ENCODE results near the gene DST. TPM values are rescaled to one million over a fixed set of nuclear protein-coding genes. Genes with fewer than 3 reads are reported as not detected.

Gene DST
- total RNA-seq, 2 donors from 2014 or later = 7.2 to 10.9 TPM

DNA sequence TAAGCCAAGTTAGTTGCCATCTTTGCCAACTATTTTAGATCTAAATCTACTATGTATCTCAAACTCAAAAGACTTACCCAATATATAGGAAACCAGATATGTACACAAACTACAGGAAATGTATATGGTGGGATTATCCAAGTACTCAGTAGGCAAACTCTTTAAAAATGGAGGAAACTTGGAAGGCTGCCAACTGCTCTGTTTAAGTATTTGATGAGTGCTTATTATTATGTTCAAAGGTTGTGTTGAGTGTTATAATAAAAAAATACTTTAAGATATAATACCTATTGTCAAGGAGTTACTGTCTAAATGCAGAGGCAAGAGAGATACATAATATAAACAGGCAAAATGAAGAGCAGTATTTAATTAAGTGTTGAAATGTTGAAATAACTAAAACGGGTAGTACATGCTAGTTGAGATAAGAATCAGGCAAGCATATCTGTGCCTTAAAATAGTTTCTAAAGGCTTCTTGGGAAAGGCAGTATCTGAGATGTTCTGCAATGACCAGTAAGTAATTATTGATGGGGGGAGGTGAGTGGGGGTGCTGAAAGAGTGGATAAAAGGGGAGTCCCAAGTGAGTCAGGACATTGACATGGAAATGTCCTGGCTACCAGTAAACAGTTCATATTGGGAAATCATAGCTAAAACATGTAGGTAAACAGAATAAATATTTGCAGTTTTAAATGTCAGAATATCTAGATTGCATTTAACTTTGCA lies 6.5 kb upstream of the DST start:
- Mint-ChIP-seq H3K9me3 (no peaks in the 10 kb centered on the region), H3K27ac (no peak overlapping the region), H3K36me3 (no peaks in the 10 kb centered on the region)
- DNase-seq (ENCODE audit: low spot score in 2 of 2) (no peak), ATAC-seq (no peak)

DNA sequence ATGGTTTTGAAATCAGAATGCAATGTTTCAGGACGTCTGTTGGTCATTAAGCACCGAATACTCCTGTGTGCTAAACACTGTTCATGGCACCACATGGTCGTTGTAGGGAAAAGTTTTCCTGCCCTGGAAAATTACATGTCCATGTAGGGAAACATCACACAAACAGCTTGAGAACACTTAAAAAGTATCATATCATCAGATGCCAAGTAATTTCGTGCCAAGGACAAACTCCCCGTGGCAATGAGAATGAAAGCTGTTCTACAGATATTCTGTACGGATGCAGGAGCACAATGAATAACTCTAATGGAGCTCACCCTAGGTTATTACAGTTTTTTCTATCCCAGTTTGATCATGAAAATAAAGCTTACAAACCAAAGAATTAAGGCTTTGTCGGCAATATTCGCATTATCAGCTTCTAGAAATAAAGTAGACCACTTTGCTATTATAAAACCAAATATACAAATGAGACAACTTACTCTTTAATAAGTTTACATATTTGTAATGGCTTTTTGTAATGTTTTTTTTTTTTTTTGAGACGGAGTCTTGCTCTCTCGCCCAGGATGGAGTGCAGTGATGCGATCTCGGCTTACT lies 4.6 kb upstream of the DST start:
- Mint-ChIP-seq H3K9me3 (no peaks in the 10 kb centered on the region), H3K27ac (no peak overlapping the region), H3K36me3 (no peaks in the 10 kb centered on the region)
- no peak for ATAC-seq
- DNase-seq (ENCODE audit: low spot score in 2 of 2) = no peak

DNA sequence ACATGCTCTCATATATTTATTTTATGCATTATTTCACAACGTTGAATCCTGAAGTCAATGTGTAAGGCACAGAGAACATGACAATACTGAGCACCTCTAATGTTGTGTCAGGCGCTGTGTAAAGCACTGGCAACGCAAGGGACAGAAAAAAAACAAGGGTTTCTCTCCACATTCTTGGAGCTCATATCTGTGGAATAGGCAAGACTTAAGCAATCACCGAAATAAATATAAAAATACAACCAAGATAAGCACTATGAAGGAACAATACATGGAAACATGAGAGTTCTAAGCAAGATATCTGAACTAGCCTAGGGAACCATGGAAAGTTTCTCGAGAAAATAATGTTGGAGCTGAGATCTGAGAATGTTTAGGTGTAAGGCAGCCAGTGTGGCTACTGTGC lies 1.7 kb upstream of the DST start:
- DNase-seq (ENCODE audit: low spot score in 2 of 2) (no peak), ATAC-seq (no peak)
- Mint-ChIP-seq H3K36me3 (no peaks in the 10 kb centered on the region), H3K27ac (no peak overlapping the region), H3K9me3 (no peaks in the 10 kb centered on the region)

DNA sequence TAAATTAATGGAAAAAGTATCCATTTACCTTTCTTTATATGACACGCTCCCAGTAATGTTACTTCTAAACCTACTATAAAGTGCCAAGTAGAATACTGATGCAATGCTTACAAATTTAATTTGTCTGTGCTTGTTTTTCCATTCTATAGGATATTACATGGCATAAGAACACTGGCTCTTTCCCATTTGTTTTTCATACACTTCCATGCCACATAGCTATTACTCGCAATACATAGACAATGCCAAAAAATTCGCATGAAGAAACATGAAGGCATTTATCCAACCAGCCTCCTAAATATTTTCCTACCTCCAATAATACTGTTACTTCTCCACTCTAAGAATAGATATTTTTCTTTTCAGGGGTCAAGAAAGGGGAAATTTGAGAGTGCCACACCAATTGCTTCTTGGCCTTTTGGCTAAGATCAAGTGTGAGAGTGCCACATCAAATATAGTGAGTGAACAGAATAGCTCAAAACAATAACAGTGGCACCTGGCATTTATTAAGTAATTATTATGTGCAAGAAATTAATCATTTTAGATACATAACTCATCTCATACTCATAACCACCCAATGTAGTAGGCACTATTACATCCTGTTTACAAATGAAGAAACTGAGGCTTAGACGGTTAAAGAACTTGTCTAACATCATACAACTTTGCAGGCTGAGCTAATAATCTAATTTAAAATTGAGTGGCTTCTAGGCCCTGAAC lies 845 bp upstream of the DST start:
- Mint-ChIP-seq H3K36me3 (no peaks in the 10 kb centered on the region), H3K27ac (no peak overlapping the region), H3K9me3 (no peaks in the 10 kb centered on the region)
- DNase-seq (ENCODE audit: low spot score in 2 of 2) (no peak), ATAC-seq (no peak)

DNA sequence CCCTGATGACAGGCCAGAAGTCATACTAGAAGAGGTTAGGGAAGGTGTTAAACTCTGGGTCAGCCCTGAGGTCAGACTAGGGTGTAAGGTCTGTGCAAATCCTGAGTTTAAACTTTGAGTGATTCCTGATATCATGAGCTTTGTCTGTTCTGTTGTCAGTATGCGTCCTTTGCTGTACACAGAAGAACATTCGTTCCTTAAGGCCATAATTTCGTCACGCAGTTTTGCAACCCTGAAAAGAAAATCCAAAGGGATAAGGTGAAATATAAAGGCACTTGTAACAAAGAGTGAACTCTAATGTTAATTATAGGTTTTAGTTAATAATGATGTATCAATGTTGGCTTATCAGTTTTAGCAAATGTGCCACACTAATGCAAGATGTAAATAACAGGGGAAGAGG lies 2.3 kb downstream of the DST start:
- Mint-ChIP-seq H3K36me3 (no peaks in the 10 kb centered on the region), H3K9me3 (no peaks in the 10 kb centered on the region)

DNA sequence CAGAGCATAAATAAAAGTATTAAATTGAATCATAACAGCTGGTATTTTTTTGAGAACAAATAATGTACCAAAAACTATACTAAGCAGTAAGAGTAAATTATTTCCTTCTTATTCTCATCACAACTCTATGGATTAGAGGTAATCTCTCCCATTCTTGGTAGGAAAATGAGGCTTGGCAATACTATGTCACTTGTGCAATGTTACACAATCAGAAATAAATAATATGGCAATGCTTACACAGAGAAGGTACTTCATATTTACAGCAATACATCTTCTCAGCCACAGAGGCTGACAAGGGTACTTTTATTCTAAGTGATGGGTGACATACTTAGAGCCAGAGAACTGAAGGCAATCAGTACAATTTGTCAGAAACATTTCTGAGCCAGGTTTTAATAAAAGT lies 3.9 kb downstream of the DST start:
- no peaks in the 10 kb centered on the region for H3K9me3 Mint-ChIP-seq
- ATAC-seq (no peak), DNase-seq (ENCODE audit: low spot score in 2 of 2) (no peak)
- no peak overlapping the region for H3K27ac Mint-ChIP-seq
- H3K36me3 Mint-ChIP-seq = no peaks in the 10 kb centered on the region

More for the DNA sequence above, 2.3 kb downstream of the DST start:
- DNase-seq (ENCODE audit: low spot score in 2 of 2) = no peak
- no peak for ATAC-seq
- no peak overlapping the region for H3K27ac Mint-ChIP-seq

DNA sequence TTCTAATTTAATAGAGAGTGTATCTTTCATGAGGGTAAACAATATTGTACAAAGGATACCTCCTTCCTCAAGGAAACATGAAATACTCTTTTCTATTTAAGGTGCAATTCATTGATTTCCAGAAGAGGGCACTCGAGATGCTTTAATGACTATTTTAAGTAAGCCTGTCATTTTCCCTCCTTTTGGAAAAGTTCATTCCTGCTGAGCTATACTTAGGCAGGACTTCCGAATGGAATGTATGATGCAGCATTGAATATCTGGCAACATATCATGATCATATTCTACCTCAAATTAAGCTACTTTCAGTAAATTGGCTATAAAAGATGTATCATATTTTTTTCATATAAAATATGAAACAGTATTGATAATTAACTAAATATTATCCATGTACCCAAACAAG lies 5.0 kb downstream of the DST start:
- DNase-seq (ENCODE audit: low spot score in 2 of 2) (no peak), ATAC-seq (no peak)
- Mint-ChIP-seq H3K27ac (no peak overlapping the region), H3K36me3 (no peaks in the 10 kb centered on the region), H3K9me3 (no peaks in the 10 kb centered on the region)

DNA sequence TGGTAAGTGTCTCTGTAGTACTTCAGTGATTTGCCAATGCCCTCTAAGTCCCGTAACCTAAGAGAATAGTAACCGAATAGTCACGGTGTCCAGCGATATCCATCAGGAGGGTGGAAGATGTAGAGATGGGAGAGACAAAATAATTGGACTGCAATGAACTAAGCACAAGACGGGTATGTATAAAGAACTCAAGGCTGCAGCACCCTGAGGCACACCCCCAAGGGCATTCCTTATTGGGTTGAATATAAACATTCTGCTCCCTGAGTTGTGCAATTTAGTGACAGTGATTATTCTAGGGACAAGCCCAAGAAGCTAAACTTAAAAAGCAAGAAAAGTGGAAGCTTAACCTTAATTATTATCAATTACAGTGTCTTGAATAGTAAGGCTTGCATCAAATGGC lies 14.6 kb downstream of the DST start:
- Mint-ChIP-seq H3K9me3 (no peaks in the 10 kb centered on the region), H3K36me3 (no peaks in the 10 kb centered on the region), H3K27ac (no peak overlapping the region)
- DNase-seq (ENCODE audit: low spot score in 2 of 2) (no peak), ATAC-seq (no peak)

DNA sequence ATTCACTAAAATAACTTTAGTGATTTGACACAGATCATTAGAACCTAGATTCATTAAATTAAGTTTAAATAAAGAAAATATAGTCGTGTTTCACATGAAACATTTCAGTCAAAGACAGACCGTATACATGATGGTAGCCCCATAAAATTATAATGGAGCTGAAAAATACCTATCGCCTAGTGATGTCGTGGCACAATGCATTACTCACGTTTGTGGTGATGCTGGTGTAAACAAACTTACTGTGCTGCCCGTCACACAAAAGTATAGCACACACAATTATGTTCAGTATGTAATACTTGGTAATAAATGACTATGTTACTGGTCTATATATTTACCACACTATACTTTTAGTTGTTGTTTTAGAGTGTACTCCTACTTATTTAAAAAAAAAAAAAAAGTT lies 17.3 kb downstream of the DST start:
- H3K36me3 Mint-ChIP-seq = no peaks in the 10 kb centered on the region
- no peak for DNase-seq (ENCODE audit: low spot score in 2 of 2)
- no peak overlapping the region for H3K27ac Mint-ChIP-seq
- no peak for ATAC-seq
- no peaks in the 10 kb centered on the region for H3K9me3 Mint-ChIP-seq

DNA sequence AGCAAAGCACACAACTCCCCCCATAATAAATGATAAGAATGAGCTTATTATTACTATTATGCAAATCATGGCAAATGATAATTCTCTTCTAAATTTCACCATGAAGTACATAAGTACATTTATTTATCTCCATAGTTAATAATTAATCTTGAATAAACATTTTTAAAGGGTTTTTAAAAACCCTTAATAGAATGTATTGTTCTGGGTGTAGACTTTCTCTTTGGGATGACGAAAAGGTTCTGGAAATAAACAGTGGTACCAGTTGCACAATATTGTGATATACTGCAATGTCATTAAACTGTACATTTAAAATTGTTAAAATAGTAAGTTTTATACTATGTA lies 18.0 kb downstream of the DST start:
- no peak for ATAC-seq
- no peak for DNase-seq (ENCODE audit: low spot score in 2 of 2)
- Mint-ChIP-seq H3K27ac (no peak overlapping the region), H3K9me3 (no peaks in the 10 kb centered on the region), H3K36me3 (no peaks in the 10 kb centered on the region)

DNA sequence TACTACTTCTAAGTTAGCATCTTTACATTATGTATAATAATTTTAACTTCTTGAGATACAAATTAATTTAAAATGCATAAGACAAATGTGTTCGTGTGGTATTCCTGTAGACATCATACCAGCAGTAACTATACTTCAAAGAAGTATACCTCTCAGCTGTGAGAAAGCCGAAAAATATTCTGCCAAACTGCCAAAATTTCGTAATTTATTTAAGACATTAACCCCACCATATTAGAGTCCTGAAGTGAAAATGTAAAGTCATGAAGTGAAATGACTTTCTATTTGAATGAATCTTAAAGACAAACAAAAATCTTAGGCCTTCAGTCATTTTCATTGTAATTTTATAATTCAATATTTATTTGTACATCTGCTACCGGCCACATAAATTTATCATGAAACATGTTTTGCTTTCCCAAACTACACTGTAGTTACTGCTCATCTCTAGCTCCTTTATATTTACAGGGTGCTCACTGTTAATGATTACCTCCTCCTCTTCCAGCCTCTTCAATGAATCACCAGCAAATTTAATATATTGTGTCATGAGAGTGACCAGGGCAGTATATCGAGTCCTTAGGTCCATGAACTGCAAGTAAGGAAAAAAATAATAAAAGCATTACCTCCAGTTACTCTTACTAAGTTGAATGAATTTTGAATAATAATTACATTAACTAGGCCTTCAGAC lies 18.5 kb downstream of the DST start:
- Mint-ChIP-seq H3K27ac (no peak overlapping the region), H3K36me3 (no peaks in the 10 kb centered on the region), H3K9me3 (no peaks in the 10 kb centered on the region)
- DNase-seq (ENCODE audit: low spot score in 2 of 2) = no peak
- no peak for ATAC-seq

DNA sequence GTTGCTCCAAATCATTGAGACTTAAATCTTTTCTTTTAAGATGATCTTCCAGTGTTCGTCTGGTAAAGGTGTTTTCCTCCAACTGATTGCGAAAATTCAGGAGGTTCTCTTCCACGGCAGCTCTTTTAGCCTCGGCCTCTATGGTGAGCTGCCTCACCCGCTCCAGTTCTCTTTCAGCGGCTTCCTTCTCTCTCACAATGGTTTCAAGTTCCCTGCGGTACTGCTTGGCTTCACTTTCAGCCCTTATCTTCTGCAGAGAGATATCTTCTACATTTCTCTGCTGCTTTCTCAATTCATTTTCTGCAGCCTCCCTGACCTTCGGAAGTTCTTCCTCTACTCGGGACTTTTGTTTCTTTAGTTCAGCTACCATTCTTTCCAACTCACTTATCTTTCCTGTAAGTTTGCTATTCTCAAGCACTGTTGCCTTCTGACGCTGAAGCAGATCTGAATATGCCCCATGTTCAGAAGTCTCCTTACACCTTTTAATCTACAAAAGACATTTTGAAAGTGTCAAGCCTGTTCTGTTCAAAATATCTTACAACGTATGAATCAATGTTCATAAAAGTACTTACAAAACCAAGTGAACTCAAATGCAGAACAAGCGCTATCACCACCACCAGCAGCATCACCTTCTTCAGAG lies 22.3 kb downstream of the DST start:
- Mint-ChIP-seq H3K27ac (no peak overlapping the region), H3K9me3 (no peaks in the 10 kb centered on the region), H3K36me3 (no peaks in the 10 kb centered on the region)
- ATAC-seq = no peak
- no peak for DNase-seq (ENCODE audit: low spot score in 2 of 2)

DNA sequence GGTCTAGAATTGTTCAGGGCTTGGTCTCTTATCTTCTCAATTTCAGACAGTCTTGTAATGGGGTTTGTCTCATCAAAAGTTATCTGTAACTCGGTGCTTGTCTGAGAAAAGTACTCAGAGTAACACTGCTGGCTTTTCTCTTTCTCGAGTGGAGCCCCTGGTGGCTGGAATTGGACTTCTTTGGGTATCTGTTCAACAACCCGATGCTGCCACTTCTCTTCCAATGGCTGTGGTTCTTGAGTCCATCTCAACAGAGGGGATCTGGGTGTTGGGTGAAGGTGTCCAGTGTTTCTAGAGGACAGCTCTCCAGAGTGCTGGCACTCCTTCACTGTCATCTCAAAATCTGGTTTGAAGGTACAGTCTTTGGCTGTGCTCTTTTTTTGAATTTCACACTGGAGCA lies 24.6 kb downstream of the DST start:
- Mint-ChIP-seq H3K27ac (no peak overlapping the region), H3K36me3 (no peaks in the 10 kb centered on the region), H3K9me3 (no peaks in the 10 kb centered on the region)
- DNase-seq (ENCODE audit: low spot score in 2 of 2) (no peak), ATAC-seq (no peak)

DNA sequence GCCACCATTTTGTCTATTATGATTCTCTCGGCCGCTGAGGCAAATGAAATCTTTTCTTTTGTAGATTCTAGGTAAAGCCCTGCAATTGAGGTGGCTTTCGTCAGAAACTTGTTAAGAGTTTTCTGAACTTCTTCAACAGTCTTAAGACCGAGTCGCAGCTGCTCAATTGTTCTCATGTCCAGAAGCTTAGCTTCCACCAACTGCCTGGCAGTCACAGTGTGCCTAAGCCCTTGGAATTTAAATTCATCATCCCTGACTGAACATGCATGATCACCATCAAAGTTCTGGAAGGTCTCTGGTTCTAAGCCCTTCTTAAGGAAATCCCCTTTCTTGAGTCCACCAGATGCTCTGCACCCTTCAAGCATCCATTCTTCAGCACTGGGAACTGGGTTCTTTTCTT lies 25.7 kb downstream of the DST start:
- DNase-seq (ENCODE audit: low spot score in 2 of 2) (no peak), ATAC-seq (no peak)
- Mint-ChIP-seq H3K27ac (no peak overlapping the region), H3K9me3 (no peaks in the 10 kb centered on the region), H3K36me3 (no peaks in the 10 kb centered on the region)

DNA sequence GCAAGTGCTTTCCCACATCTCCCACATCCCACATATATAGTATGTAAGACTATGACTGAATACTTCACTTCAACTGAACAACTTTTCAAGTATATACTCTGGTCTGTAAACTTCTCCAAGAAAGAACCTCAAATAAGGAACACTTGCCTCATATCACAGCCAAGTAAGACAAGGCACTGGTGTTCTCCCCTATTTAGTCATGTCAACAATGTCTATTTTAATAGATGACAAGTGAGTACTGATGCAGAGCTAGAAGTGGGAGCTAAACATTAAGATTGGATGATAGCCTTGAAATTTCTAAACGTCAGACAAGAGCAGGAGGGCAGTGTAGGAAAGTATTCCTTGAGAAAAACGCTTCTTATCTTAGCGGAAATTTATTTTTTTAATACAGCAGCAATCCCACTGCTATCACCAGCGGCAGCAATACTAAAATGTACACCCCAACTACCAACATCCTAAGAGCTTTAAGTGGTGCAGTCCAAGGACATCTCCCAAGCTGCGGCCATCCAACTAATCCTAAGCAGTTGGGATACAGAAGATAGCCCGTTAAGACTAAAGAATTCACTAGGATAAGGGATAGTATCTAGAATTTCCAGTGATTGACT lies 29.3 kb downstream of the DST start:
- DNase-seq (ENCODE audit: low spot score in 2 of 2) (no peak), ATAC-seq (no peak)
- H3K36me3 Mint-ChIP-seq = no peaks in the 10 kb centered on the region
- H3K27ac Mint-ChIP-seq = no peak overlapping the region
- no peaks in the 10 kb centered on the region for H3K9me3 Mint-ChIP-seq

DNA sequence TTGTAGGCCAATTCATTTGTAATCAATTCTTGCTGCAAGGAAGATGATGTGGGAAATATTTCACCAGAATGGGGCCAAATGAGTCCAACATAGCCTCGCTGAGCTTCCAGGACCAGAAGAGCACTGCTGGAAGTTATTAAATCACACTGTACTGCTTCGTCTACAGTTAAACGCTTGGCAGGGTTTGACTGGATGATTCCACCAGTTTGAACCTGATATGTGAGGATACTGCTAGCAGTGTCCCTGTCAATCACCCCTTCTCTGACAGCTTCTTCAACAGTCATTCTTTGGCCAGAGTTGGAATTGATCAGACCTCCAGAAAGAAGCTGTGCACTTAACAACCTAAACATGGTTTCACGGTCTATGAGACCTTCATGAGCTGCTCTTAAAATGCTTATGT lies 34.4 kb downstream of the DST start:
- H3K27ac Mint-ChIP-seq = no peak overlapping the region

More for the DNA sequence above, 34.4 kb downstream of the DST start:
- no peaks in the 10 kb centered on the region for H3K9me3 Mint-ChIP-seq
- no peaks in the 10 kb centered on the region for H3K36me3 Mint-ChIP-seq
- DNase-seq (ENCODE audit: low spot score in 2 of 2) = no peak
- no peak for ATAC-seq
